ENCODE data around the gene GBX2. TPM values are rescaled to one million over a fixed set of nuclear protein-coding genes. Genes with fewer than 3 reads are reported as not detected.

The GBX2 gene
- total RNA-seq, 1 experiment from 2014 or later: 10.2 TPM

GRCh38 chr2:236193026-236193425 lies 24.8 kb upstream of the GBX2 start:
- TF ChIP-seq TCF7L2 (IDR thresholded peaks at IDR 0.05; ENCODE audit: low read depth, low read length) (no peak), SIN3A (IDR thresholded peaks at IDR 0.05; ENCODE audit: borderline replicate concordance, insufficient read depth, low read depth, low read length) (no peak), POLR2AphosphoS5 (IDR thresholded peaks at IDR 0.05; ENCODE audit: low read depth, low read length) (no peak)
- TF ChIP-seq, protein P1, sequence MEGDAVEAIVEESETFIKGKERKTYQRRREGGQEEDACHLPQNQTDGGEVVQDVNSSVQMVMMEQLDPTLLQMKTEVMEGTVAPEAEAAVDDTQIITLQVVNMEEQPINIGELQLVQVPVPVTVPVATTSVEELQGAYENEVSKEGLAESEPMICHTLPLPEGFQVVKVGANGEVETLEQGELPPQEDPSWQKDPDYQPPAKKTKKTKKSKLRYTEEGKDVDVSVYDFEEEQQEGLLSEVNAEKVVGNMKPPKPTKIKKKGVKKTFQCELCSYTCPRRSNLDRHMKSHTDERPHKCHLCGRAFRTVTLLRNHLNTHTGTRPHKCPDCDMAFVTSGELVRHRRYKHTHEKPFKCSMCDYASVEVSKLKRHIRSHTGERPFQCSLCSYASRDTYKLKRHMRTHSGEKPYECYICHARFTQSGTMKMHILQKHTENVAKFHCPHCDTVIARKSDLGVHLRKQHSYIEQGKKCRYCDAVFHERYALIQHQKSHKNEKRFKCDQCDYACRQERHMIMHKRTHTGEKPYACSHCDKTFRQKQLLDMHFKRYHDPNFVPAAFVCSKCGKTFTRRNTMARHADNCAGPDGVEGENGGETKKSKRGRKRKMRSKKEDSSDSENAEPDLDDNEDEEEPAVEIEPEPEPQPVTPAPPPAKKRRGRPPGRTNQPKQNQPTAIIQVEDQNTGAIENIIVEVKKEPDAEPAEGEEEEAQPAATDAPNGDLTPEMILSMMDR (IDR thresholded peaks at IDR 0.05): no peak
- TF ChIP-seq, protein P2, sequence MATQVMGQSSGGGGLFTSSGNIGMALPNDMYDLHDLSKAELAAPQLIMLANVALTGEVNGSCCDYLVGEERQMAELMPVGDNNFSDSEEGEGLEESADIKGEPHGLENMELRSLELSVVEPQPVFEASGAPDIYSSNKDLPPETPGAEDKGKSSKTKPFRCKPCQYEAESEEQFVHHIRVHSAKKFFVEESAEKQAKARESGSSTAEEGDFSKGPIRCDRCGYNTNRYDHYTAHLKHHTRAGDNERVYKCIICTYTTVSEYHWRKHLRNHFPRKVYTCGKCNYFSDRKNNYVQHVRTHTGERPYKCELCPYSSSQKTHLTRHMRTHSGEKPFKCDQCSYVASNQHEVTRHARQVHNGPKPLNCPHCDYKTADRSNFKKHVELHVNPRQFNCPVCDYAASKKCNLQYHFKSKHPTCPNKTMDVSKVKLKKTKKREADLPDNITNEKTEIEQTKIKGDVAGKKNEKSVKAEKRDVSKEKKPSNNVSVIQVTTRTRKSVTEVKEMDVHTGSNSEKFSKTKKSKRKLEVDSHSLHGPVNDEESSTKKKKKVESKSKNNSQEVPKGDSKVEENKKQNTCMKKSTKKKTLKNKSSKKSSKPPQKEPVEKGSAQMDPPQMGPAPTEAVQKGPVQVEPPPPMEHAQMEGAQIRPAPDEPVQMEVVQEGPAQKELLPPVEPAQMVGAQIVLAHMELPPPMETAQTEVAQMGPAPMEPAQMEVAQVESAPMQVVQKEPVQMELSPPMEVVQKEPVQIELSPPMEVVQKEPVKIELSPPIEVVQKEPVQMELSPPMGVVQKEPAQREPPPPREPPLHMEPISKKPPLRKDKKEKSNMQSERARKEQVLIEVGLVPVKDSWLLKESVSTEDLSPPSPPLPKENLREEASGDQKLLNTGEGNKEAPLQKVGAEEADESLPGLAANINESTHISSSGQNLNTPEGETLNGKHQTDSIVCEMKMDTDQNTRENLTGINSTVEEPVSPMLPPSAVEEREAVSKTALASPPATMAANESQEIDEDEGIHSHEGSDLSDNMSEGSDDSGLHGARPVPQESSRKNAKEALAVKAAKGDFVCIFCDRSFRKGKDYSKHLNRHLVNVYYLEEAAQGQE (IDR thresholded peaks at IDR 0.05; ENCODE audit: insufficient read depth in 1 of 2, low read depth in 2 of 2, low read length in 1 of 2): no peak
- Histone ChIP-seq H3K36me3 (ENCODE audit: control insufficient read depth, insufficient read depth, low read length) (no peaks in the 10 kb centered on the region), H3K9me3 (ENCODE audit: control insufficient read depth, insufficient read depth, low read depth, low read length) (no peaks in the 10 kb centered on the region), H3K4me1 (ENCODE audit: control insufficient read depth, insufficient read depth, low read length) (no peaks in the 10 kb centered on the region), H3K4me3 (ENCODE audit: low read depth in 2 of 2, low read length in 2 of 2) (no peak overlapping the region), H3K27me3 (ENCODE audit: control insufficient read depth, insufficient read depth, low read length) (no peaks in the 10 kb centered on the region), H3K27ac (ENCODE audit: low read length) (no peak overlapping the region)
- BruUV-seq (replicated peaks): no TSS peak
- DNase-seq (ENCODE audit: low read depth, low spot score) (no peak), ATAC-seq (peak; percentile 71)
- ChIA-PET CTCF (no interaction called here), POLR2A (no interaction called here)
- in situ Hi-C loops (cut with HindIII; ENCODE audit: low pct_unique_long_range_greater_than_20kb, low sequenced_read_pairs) (no loop called here), intact Hi-C loops (cut with micrococcal nuclease; ENCODE audit: unreplicated experiment) (no loop called here)

DNA sequence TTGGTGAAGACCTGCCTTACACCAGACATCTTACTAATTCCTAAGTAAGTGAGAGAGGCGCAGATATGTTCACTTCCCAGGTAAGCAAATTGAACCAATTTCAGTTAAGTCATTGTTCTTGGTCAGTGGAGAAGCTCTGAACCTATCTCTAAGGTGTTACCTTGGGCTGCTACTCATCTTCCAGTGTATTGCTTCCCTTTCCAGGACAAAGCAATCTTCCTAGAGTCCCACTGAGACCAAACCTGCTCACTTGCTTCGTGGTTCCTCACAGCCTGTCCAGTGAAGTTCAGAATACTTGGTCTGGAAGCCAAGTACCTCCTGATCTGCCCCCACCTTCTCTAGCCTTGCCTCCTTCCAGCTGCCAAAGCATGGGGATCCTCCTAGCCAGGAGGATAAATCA lies 22.5 kb upstream of the GBX2 start:
- no TSS peak for BruUV-seq (replicated peaks)
- Histone ChIP-seq H3K27ac (ENCODE audit: low read length) (no peak overlapping the region), H3K9me3 (ENCODE audit: control insufficient read depth, insufficient read depth, low read depth, low read length) (no peaks in the 10 kb centered on the region), H3K27me3 (ENCODE audit: control insufficient read depth, insufficient read depth, low read length) (no peaks in the 10 kb centered on the region), H3K4me3 (ENCODE audit: low read depth in 2 of 2, low read length in 2 of 2) (no peak overlapping the region), H3K4me1 (ENCODE audit: control insufficient read depth, insufficient read depth, low read length) (no peaks in the 10 kb centered on the region), H3K36me3 (ENCODE audit: control insufficient read depth, insufficient read depth, low read length) (no peaks in the 10 kb centered on the region)
- DNase-seq (ENCODE audit: low read depth, low spot score) (no peak), ATAC-seq (no peak)
- intact Hi-C loops (cut with micrococcal nuclease; ENCODE audit: unreplicated experiment) (no loop called here), in situ Hi-C loops (cut with HindIII; ENCODE audit: low pct_unique_long_range_greater_than_20kb, low sequenced_read_pairs) (no loop called here)
- CTCF ChIA-PET: no interaction called here
- TF ChIP-seq, protein P2 (IDR thresholded peaks at IDR 0.05; ENCODE audit: insufficient read depth in 1 of 2, low read depth in 2 of 2, low read length in 1 of 2): no peak
- TF ChIP-seq SIN3A (IDR thresholded peaks at IDR 0.05; ENCODE audit: borderline replicate concordance, insufficient read depth, low read depth, low read length) (no peak), TCF7L2 (IDR thresholded peaks at IDR 0.05; ENCODE audit: low read depth, low read length) (no peak), POLR2AphosphoS5 (IDR thresholded peaks at IDR 0.05; ENCODE audit: low read depth, low read length) (no peak)
- TF ChIP-seq, protein P1 (IDR thresholded peaks at IDR 0.05): no peak
- POLR2A ChIA-PET: no interaction called here

All from Panc1 (cell line).